Iris pigment epithelial cell (primary cell): Measurements from ENCODE around the gene TCF7.

ENCODE experiments used
- DNase-seq: peaks from one replicate; pipeline ENCODE4 v3.0.0-alpha.2; 2011; ENCODE audit warnings: low read depth

TCF7 gene

GRCh38 chr5:134145041-134145757 lies 30.7 kb downstream of the TCF7 start:
- no peak for DNase-seq

- peak; percentile 57 for DNase-seq
Measured at GRCh38 chr5:134145779-134146581, 31.5 kb downstream of the TCF7 start.

DNA sequence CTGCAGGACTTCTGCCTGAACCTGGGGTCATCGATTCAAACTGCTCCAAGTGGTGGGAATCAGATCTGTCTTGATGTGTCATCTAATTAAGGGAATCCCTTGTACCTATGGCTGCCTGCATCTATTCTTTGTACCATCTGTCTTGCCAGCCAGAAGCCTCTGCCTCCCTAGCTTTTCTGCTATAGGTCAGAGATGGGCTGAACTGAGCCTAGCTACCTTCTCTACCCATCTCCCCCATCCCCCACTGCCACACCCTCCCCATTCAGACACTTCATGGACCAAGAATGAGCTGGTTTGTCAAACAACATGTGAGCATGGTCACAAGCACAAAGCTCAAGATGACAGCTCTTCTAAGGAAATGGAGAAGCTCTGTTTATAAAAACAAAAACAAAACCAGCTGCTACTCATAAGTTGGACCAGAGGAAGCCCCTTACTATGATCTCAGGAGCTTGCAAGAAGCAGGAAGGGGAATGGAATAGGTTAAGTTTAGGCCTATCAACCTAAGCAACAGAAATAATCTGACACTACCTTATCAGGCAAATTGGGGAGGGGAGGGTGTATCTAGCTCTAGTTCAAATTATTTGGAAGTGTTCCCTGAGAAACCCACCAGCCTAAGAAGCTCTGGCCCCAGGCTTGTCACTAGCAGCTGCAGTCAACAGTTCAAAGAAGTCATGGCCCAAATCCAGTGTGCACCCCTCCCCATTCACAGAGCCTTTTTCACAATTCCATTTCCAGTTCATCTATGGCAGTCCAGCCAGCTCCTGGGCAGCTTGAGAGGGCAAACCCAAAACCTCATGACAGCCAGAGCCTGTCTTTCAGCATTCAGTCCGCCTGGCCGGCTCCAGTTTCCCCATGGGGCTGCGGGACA lies 32.4 kb downstream of the TCF7 start:
- DNase-seq, result no peak

DNA sequence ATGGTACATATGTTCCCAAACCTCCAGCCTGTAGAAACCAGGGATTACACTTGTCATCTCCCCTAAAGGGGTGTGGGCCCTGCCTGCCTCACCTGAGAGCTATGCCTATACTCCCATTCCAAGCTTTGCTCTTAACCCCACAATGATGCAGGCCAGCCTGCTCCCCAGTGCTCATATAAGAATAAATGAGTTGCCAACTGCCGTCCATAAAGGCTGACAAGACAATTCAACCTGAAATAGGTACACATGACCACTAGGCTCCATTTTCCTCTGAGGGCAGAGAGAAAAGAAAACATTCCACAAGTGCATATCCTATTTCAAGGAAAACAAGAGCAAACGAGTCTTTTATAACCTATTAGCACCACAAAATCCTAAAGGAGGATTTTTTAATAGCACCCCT lies 33.8 kb downstream of the TCF7 start:
- DNase-seq, result no peak

- DNase-seq, result no peak
Measured at GRCh38 chr5:134148986-134149539, 34.6 kb downstream of the TCF7 start.

GRCh38 chr5:134149571-134150303 lies 35.3 kb downstream of the TCF7 start:
- DNase-seq, result no peak

DNA sequence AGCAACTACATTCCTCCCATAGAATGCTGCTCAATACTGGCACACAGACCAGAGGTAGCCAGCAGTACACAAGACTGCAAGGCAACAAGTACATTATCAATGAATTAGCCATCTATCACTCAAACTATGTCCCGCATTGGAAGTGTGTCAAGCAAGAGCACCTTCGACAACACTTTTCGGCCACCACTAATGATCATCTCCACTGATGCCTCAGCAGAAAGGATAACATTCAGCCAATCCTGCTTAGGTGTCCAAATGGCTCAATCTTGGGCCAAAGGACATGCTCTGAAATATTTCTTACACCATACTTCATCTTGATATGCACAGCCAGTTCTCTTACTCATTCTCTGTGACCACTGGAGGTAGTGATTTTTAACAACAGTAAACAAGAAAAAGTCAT lies 37.2 kb downstream of the TCF7 start:
- DNase-seq, result peak; percentile 57

- peak; percentile 25 for DNase-seq
Measured at GRCh38 chr5:134152173-134152832, 37.8 kb downstream of the TCF7 start.

DNA sequence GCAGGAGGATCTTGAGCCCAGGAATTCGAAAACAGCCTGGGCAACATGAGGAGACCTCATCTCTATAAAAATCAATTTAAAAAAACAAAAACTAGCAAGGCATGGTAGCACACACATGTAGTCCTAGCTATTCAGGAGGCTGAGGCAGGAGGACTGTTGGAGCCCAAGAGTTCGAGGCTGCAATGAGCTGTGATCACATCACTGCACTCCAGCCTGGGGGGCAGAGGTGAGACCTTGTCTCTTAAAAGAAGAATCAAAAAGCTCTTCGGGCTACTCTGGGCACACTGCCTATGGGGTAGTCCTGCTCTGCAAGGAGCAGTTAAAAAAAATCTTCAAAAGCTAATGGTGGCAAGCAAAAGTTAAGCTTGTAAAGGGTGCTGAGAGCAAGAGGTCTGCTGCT lies 38.8 kb downstream of the TCF7 start:
- DNase-seq, result no peak

- DNase-seq, result peak; percentile 36
Measured at GRCh38 chr5:134153657-134154056, 39.2 kb downstream of the TCF7 start.

GRCh38 chr5:134161513-134162395 lies 47.3 kb downstream of the TCF7 start:
- DNase-seq, result no peak

DNA sequence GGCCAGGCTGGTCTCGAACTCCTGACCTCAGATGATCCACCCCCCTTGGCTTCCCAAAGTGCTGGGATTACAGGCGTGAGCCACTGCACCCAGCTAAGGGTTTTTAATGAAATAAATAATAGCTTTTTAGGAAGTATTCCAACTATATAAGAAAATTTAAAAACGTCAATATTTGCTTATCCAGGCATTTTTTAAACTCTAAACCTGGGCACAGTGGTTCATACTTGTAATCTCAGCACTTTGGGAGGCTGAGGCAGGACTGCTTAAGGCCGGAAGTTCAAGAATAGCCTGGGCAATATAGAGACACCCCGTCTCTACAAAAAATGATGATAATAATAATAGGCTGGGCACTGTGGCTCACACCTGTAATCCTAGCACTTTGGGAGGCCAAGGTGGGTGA lies 48.1 kb downstream of the TCF7 start:
- DNase-seq, result no peak

- no peak for DNase-seq
Measured at GRCh38 chr5:134171972-134172371, 57.5 kb downstream of the TCF7 start.

- peak; percentile 70 for DNase-seq
Measured at GRCh38 chr5:134174841-134175839, 60.7 kb downstream of the TCF7 start.

DNA sequence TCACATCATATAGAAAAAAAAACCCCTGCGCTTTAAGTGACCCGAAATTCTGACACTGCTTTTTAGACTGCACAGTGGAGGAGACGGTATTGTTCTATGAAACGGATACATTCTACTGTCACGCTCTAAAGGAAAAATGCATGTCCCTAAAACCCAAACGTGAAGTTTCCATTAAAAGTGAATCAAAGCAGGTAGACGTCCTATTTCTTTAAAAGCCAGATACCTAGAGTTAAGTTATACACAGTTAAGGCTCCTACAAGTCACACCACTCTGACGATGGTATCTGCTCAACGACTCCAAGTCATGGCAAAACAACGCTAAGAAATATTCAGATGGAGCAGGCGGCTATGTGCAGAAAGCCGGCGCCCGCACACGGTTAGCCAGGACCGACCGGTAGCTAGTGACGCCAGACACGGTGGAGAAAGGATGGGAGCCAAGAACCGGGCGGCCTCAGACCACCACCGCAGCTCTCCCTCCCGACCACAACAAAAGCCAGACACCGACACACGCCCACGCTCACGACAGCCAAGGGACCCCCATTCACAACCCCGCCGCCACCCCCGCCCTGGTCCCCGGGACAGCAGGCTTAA lies 61.5 kb downstream of the TCF7 start:
- DNase-seq, result peak; percentile 35

DNA sequence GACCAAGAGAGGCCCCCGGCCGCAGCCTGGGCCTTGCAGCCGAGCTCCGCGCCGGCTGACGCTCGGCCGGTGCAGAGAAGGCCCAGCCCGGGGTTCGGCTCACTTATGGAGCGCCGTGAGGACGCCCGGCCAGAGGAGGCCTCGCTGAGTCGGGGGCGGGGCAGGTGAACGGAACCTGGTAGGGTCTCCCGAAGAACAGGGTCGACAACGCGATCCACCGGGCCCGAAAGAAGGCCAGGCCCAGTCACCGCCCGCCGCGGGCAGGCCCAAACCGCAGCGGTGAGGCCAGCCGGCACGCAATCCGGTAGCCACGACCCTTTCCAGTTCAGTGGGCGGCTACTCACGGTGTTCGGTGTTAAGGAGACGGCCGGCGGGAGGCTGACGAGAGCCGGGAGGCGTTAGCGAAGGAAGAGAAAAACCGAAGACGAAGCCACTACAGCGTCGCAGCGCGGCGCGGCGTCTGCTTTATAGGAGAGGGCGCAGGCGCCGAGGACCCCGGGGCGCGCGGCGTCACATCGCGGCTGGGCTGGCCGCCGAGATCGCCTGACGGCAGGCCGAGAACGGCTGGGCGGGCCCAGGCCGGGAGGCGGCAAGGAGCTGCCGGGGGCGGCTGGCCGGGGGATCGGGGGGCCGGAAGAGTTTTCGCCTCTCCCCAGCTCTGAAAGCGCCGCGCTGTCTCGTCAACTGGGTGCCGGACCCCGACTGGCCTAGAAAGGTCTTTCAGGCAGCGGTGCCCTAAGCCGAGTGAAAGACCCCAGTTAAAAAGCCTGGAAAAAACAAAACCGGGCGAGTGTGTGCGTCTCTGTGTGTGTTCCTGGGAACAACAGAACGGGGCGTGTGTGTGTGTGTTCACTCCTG lies 62.3 kb downstream of the TCF7 start, which contains the start of gene SKP1:
Gene SKP1 (minus strand): TSS at position 440 of the 858 bp plus-strand sequence. CDS start 2,928 bp downstream, outside the sequence.
- DNase-seq, result peak; percentile 68
